HEK293 (cell line): ENCODE data around the gene CFP.

Experiments
- GLIS1 ChIP-seq: fragments of 450-650 bp; formaldehyde crosslinking; IDR thresholded peaks from 2 replicates; pipeline ENCODE4 v1.5.1; 2016; ENCODE audit warnings: missing biosample characterization, missing genetic modification characterization
- HOXC10 ChIP-seq: sonication (generic); formaldehyde crosslinking; IDR thresholded peaks from 2 replicates; pipeline ENCODE4 v1.8.1; 2023; ENCODE audit warnings: mild to moderate bottlenecking, missing genetic modification reagents
- OSR2 ChIP-seq: fragments of 450-650 bp; formaldehyde crosslinking; IDR thresholded peaks from 2 replicates; pipeline ENCODE4 v1.5.1; 2016; ENCODE audit warnings: missing biosample characterization, missing genetic modification characterization
- PRDM1 ChIP-seq: fragments of 450-650 bp; formaldehyde crosslinking; IDR thresholded peaks from 2 replicates; pipeline ENCODE4; 2016; ENCODE audit warnings: missing biosample characterization, missing genetic modification characterization
- PRDM10 ChIP-seq: fragments of 450-650 bp; formaldehyde crosslinking; IDR thresholded peaks from 2 replicates; pipeline ENCODE4 v1.5.1; 2016; ENCODE audit warnings: missing biosample characterization, missing genetic modification characterization
- REST ChIP-seq: fragments of 450-650 bp; formaldehyde crosslinking; IDR thresholded peaks from 2 replicates; pipeline ENCODE4 v1.5.1; 2016; ENCODE audit warnings: missing biosample characterization, missing genetic modification characterization
- YY1 ChIP-seq: fragments of 450-650 bp; formaldehyde crosslinking; IDR thresholded peaks from 2 replicates; pipeline ENCODE4 v1.5.1; 2018; ENCODE audit warnings: missing biosample characterization, missing genetic modification characterization
- ZNF10 ChIP-seq: fragments of 450-650 bp; formaldehyde crosslinking; IDR thresholded peaks from 2 replicates; pipeline ENCODE4 v1.5.1; 2017; ENCODE audit warnings: missing biosample characterization, missing genetic modification characterization
- ZNF157 ChIP-seq: fragments of 450-650 bp; formaldehyde crosslinking; IDR thresholded peaks from 2 replicates; pipeline ENCODE4 v1.5.1; 2016; ENCODE audit warnings: missing biosample characterization, missing genetic modification characterization
- ZNF16 ChIP-seq: fragments of 450-650 bp; formaldehyde crosslinking; IDR thresholded peaks from 2 replicates; pipeline ENCODE4 v1.5.1; 2016; ENCODE audit warnings: low read depth, missing biosample characterization, missing genetic modification characterization
- ZNF19 ChIP-seq: fragments of 450-650 bp; formaldehyde crosslinking; IDR thresholded peaks from 2 replicates; pipeline ENCODE4; 2016; ENCODE audit warnings: missing biosample characterization, missing genetic modification characterization, low read depth
- ZNF221 ChIP-seq: fragments of 450-650 bp; formaldehyde crosslinking; IDR thresholded peaks from 2 replicates; pipeline ENCODE4 v1.5.1; 2017; ENCODE audit warnings: missing biosample characterization, missing genetic modification characterization, borderline replicate concordance
- ZNF239 ChIP-seq: fragments of 450-650 bp; formaldehyde crosslinking; IDR thresholded peaks from 2 replicates; pipeline ENCODE4 v1.5.1; 2016; ENCODE audit warnings: missing biosample characterization, missing genetic modification characterization
- ZNF311 ChIP-seq: fragments of 450-650 bp; formaldehyde crosslinking; IDR thresholded peaks from 2 replicates; pipeline ENCODE4 v1.5.1; 2017; ENCODE audit warnings: missing biosample characterization, missing genetic modification characterization, borderline replicate concordance
- ZNF433 ChIP-seq: fragments of 450-650 bp; formaldehyde crosslinking; IDR thresholded peaks from 2 replicates; pipeline ENCODE4 v1.5.1; 2016; ENCODE audit warnings: missing biosample characterization, missing genetic modification characterization, low read depth
- ZNF510 ChIP-seq: fragments of 450-650 bp; formaldehyde crosslinking; IDR thresholded peaks from 2 replicates; pipeline ENCODE4 v1.5.1; 2018; ENCODE audit warnings: mild to moderate bottlenecking, missing genetic modification characterization, missing biosample characterization; ENCODE audit not compliant: insufficient replicate concordance
- ZNF560 ChIP-seq: fragments of 450-650 bp; formaldehyde crosslinking; IDR thresholded peaks from 2 replicates; pipeline ENCODE4 v1.5.1; 2017; ENCODE audit warnings: missing biosample characterization, missing genetic modification characterization, borderline replicate concordance
- ZNF585B ChIP-seq: fragments of 450-650 bp; formaldehyde crosslinking; IDR thresholded peaks from 2 replicates; pipeline ENCODE4 v1.5.1; 2016; ENCODE audit warnings: missing biosample characterization, missing genetic modification characterization
- ZNF660 ChIP-seq: fragments of 450-650 bp; IDR thresholded peaks from 2 replicates; pipeline ENCODE4 v1.5.1; 2018; ENCODE audit warnings: missing biosample characterization, mild to moderate bottlenecking, missing genetic modification characterization
- ZNF747 ChIP-seq: fragments of 450-650 bp; formaldehyde crosslinking; IDR thresholded peaks from 2 replicates; pipeline ENCODE4 v1.5.1; 2016; ENCODE audit warnings: missing biosample characterization, missing genetic modification characterization
- ZNF785 ChIP-seq: fragments of 450-650 bp; formaldehyde crosslinking; IDR thresholded peaks from 2 replicates; pipeline ENCODE4 v1.5.1; 2016; ENCODE audit warnings: missing biosample characterization, missing genetic modification characterization
- TF ChIP-seq, protein P1 (sequence below): fragments of 450-650 bp; IDR thresholded peaks from 2 replicates; pipeline ENCODE4 v1.5.1; 2018; ENCODE audit warnings: missing biosample characterization, mild to moderate bottlenecking, missing genetic modification characterization
- TF ChIP-seq, protein P2 (sequence below): fragments of 450-650 bp; formaldehyde crosslinking; IDR thresholded peaks from 2 replicates; pipeline ENCODE4 v1.5.1; 2016; ENCODE audit warnings: missing biosample characterization, missing genetic modification characterization
- TF ChIP-seq, protein P3 (sequence below): fragments of 450-650 bp; formaldehyde crosslinking; IDR thresholded peaks from 2 replicates; pipeline ENCODE4 v1.5.1; 2016; ENCODE audit warnings: missing biosample characterization, missing genetic modification characterization
- TF ChIP-seq, protein P4 (sequence below): fragments of 450-650 bp; formaldehyde crosslinking; IDR thresholded peaks from 2 replicates; pipeline ENCODE4 v1.5.1; 2017; ENCODE audit warnings: missing biosample characterization, missing genetic modification characterization

The CFP gene

DNA sequence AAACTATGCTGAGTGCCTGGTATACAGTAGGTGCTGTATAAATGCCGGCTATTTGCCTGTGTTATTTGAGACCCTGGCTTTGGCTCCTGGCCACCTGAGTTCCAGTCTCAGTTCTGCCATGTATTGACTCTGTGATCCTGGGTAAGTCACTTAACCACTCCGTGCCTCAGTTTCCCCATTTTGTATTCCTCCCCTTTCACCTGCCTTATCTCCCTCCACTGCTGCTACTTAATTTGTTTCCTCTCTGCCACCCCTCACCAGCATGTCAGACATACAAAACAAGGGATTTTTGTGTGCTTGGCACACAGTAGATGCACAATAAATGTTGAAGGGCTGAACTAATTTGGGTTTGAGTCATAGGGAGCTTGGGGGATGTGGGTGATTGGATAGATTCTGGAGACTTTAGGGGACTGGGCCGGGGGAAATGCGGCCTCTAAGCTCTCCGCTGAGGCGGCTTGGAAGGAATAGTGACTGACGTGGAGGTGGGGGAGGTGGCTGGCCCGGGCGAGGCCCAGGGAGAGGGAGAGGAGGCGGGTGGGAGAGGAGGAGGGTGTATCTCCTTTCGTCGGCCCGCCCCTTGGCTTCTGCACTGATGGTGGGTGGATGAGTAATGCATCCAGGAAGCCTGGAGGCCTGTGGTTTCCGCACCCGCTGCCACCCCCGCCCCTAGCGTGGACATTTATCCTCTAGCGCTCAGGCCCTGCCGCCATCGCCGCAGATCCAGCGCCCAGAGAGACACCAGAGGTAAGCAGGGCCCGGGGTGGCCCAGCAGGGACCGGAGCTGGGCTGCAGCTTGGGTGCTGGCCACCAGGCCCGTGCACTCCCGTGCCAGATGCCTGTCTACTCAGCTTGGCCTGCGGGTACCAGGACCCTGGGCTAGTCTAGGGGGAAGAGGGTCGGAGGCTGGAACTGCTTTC, 47.7 kb downstream of the CFP start, which contains the start of gene TIMP1 (continued):
- TF ChIP-seq PRDM10 (tag by site-specific recombination) (0 out of 2 replicates have a peak, but pooled peaks have one; percentile 56), HOXC10 (CRISPR knock-in tag) (no peak), GLIS1 (tag by site-specific recombination) (peak; percentile 64), ZNF157 (tag by site-specific recombination) (no peak), ZNF510 (tag by site-specific recombination) (no peak), ZNF660 (tag by site-specific recombination) (peak; percentile 69; the same call in 1 of the 2 replicates), ZNF16 (tag by site-specific recombination) (no peak), REST (tag by site-specific recombination) (no peak), ZNF221 (no peak), ZNF747 (tag by site-specific recombination) (no peak), ZNF785 (tag by site-specific recombination) (no peak), YY1 (0 out of 2 replicates have a peak, but pooled peaks have one; percentile 18), ZNF560 (tag by site-specific recombination) (no peak), ZNF10 (tag by site-specific recombination) (peak; percentile 40; the same call in 1 of the 2 replicates), PRDM1 (tag by site-specific recombination) (no peak), OSR2 (tag by site-specific recombination) (peak; percentile 60; the same call in 1 of the 2 replicates), ZNF311 (tag by site-specific recombination) (no peak), ZNF585B (tag by site-specific recombination) (no peak), ZNF239 (tag by site-specific recombination) (no peak), ZNF19 (tag by site-specific recombination) (no peak), ZNF433 (tag by site-specific recombination) (no peak)
- TF ChIP-seq, protein P1, sequence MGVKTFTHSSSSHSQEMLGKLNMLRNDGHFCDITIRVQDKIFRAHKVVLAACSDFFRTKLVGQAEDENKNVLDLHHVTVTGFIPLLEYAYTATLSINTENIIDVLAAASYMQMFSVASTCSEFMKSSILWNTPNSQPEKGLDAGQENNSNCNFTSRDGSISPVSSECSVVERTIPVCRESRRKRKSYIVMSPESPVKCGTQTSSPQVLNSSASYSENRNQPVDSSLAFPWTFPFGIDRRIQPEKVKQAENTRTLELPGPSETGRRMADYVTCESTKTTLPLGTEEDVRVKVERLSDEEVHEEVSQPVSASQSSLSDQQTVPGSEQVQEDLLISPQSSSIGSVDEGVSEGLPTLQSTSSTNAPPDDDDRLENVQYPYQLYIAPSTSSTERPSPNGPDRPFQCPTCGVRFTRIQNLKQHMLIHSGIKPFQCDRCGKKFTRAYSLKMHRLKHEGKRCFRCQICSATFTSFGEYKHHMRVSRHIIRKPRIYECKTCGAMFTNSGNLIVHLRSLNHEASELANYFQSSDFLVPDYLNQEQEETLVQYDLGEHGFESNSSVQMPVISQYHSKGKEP (tag by site-specific recombination) = 0 out of 2 replicates have a peak, but pooled peaks have one; percentile 50
- TF ChIP-seq, protein P2, sequence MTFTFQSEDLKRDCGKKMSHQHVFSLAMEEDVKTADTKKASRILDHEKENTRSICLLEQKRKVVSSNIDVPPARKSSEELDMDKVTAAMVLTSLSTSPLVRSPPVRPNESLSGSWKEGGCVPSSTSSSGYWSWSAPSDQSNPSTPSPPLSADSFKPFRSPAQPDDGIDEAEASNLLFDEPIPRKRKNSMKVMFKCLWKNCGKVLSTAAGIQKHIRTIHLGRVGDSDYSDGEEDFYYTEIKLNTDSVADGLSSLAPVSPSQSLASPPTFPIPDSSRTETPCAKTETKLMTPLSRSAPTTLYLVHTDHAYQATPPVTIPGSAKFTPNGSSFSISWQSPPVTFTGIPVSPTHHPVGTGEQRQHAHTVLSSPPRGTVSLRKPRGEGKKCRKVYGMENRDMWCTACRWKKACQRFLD (tag by site-specific recombination) = no peak
- TF ChIP-seq, protein P3, sequence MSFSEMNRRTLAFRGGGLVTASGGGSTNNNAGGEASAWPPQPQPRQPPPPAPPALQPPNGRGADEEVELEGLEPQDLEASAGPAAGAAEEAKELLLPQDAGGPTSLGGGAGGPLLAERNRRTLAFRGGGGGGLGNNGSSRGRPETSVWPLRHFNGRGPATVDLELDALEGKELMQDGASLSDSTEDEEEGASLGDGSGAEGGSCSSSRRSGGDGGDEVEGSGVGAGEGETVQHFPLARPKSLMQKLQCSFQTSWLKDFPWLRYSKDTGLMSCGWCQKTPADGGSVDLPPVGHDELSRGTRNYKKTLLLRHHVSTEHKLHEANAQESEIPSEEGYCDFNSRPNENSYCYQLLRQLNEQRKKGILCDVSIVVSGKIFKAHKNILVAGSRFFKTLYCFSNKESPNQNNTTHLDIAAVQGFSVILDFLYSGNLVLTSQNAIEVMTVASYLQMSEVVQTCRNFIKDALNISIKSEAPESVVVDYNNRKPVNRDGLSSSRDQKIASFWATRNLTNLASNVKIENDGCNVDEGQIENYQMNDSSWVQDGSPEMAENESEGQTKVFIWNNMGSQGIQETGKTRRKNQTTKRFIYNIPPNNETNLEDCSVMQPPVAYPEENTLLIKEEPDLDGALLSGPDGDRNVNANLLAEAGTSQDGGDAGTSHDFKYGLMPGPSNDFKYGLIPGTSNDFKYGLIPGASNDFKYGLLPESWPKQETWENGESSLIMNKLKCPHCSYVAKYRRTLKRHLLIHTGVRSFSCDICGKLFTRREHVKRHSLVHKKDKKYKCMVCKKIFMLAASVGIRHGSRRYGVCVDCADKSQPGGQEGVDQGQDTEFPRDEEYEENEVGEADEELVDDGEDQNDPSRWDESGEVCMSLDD (tag by site-specific recombination) = no peak
- TF ChIP-seq, protein P4, sequence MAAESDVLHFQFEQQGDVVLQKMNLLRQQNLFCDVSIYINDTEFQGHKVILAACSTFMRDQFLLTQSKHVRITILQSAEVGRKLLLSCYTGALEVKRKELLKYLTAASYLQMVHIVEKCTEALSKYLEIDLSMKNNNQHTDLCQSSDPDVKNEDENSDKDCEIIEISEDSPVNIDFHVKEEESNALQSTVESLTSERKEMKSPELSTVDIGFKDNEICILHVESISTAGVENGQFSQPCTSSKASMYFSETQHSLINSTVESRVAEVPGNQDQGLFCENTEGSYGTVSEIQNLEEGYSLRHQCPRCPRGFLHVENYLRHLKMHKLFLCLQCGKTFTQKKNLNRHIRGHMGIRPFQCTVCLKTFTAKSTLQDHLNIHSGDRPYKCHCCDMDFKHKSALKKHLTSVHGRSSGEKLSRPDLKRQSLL (tag by site-specific recombination) = peak; percentile 65; the same call in 1 of the 2 replicates
